ENCODE results near the gene ROR1. TPM values are rescaled to one million over a fixed set of nuclear protein-coding genes. Genes with fewer than 3 reads are reported as not detected.

The ROR1 gene
- total and polyA plus RNA-seq, 8 donors: 1.4 to 37.3 (median 14.6) TPM

DNA sequence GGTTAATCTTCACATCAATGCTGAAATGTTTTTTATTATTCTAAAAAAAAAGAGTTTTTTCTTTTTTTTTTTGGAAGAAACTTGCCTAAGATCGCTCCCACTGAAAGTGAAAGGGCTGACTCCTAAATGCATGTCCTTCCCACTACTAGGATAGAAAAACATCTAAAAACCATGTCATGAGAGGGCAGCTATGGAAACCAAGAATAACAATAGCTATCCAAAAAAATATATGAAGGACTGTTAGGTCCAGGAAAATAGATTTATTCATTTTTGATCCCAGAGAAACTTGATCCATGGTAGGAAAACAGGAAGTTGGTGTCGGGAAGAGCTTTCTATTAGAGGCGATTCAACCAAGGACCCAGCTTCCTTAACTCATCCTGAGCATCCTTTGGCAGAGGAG is 23.1 kb upstream of the ROR1 start:
- WGBS, 5 donors: 76 to 92% (median 79%) methylated on average over 3 of the region's 3 CpGs
- TF ChIP-seq EP300 (IDR thresholded peaks at IDR 0.05): no peak
- TF ChIP-seq, protein P1, sequence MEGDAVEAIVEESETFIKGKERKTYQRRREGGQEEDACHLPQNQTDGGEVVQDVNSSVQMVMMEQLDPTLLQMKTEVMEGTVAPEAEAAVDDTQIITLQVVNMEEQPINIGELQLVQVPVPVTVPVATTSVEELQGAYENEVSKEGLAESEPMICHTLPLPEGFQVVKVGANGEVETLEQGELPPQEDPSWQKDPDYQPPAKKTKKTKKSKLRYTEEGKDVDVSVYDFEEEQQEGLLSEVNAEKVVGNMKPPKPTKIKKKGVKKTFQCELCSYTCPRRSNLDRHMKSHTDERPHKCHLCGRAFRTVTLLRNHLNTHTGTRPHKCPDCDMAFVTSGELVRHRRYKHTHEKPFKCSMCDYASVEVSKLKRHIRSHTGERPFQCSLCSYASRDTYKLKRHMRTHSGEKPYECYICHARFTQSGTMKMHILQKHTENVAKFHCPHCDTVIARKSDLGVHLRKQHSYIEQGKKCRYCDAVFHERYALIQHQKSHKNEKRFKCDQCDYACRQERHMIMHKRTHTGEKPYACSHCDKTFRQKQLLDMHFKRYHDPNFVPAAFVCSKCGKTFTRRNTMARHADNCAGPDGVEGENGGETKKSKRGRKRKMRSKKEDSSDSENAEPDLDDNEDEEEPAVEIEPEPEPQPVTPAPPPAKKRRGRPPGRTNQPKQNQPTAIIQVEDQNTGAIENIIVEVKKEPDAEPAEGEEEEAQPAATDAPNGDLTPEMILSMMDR (IDR thresholded peaks at IDR 0.05): no peak
- no peak for TF ChIP-seq POLR2A (IDR thresholded peaks at IDR 0.05)
- TF ChIP-seq POLR2AphosphoS5 (IDR thresholded peaks at IDR 0.05): no peak
- intact Hi-C loops (cut with DNase I; ENCODE audit: low total_unique reads): no loop called here

DNA sequence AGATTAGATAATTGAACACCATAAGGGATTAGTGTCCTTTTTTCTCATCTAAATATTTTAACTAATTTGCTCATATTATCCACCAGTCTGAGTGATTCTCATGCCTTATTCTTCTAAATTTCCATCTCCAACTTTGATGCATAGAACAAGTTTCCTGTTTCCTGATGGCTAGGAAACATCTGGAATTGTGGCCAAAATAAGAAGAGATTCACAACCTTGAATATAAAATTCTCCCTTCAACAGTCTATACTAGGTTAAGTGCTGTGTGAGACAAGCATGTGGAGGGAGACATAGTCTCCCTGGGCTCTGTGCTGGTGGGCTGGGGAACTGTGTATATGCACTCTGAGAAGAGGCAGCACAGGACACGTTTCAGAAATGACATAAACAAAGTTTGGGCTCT is 21.6 kb upstream of the ROR1 start:
- Histone ChIP-seq H3K9me3 (no peaks in the 10 kb centered on the region), H3K36me3 (no peaks in the 10 kb centered on the region), H3K4me3 (no peak overlapping the region), H3K27me3 (no peaks in the 10 kb centered on the region), H3K4me1 (peaks cover 0 to 10% (median 3%) of the 10 kb centered on the region in 4 donors), H3K27ac (no peak overlapping the region)
- WGBS, 5 donors: 41 to 68% (median 63%) methylated on average over 1 of the region's 1 CpG
- TF ChIP-seq, protein P1 (IDR thresholded peaks at IDR 0.05): no peak
- no peak for TF ChIP-seq POLR2A (IDR thresholded peaks at IDR 0.05)
- no peak for TF ChIP-seq EP300 (IDR thresholded peaks at IDR 0.05)
- TF ChIP-seq POLR2AphosphoS5 (IDR thresholded peaks at IDR 0.05): no peak
- intact Hi-C loops (cut with DNase I; ENCODE audit: low total_unique reads): no loop called here
- DNase-seq: no peak

More for the DNA sequence above, 23.1 kb upstream of the ROR1 start:
- H3K4me1 ChIP-seq: peaks cover 0 to 11% (median 3%) of the 10 kb centered on the region in 4 donors
- no peak overlapping the region for H3K27ac ChIP-seq
- no peaks in the 10 kb centered on the region for H3K36me3 ChIP-seq
- no peak overlapping the region for H3K4me3 ChIP-seq
- DNase-seq: no peak
- H3K9me3 ChIP-seq: no peaks in the 10 kb centered on the region
- H3K27me3 ChIP-seq: no peaks in the 10 kb centered on the region

DNA sequence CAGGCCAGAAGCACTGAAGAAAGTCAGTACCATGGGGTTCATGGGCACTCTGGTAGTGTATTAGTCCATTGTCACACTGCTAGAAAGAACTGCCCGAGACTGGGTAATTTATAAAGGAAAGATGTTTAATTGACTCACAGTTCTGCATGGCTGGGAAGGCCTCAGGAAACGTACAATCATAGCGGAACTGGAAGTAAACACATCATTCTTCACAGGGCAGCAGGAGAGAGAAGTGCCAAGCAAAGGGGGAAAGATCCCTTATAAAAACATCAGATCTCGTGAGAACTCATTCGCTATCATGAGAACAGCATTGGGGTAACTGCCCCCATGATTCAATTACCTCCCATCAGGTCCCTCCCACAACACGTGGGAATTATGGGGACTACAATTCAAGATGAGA is 20.2 kb upstream of the ROR1 start:
- DNase-seq: no peak
- peaks cover 4 to 8% (median 6%) of the 10 kb centered on the region in 4 donors for H3K4me1 ChIP-seq
- H3K36me3 ChIP-seq: no peaks in the 10 kb centered on the region
- no peak for TF ChIP-seq POLR2A (IDR thresholded peaks at IDR 0.05)
- no peak for TF ChIP-seq EP300 (IDR thresholded peaks at IDR 0.05)
- TF ChIP-seq, protein P1 (IDR thresholded peaks at IDR 0.05): no peak
- TF ChIP-seq POLR2AphosphoS5 (IDR thresholded peaks at IDR 0.05): no peak
- H3K27me3 ChIP-seq: no peaks in the 10 kb centered on the region
- intact Hi-C loops (cut with DNase I; ENCODE audit: low total_unique reads): no loop called here
- no peak overlapping the region for H3K27ac ChIP-seq
- H3K9me3 ChIP-seq: no peaks in the 10 kb centered on the region
- 59 to 68% (median 64%) methylated on average over 6 of the region's 6 CpGs for WGBS, 5 donors
- no peak overlapping the region for H3K4me3 ChIP-seq

DNA sequence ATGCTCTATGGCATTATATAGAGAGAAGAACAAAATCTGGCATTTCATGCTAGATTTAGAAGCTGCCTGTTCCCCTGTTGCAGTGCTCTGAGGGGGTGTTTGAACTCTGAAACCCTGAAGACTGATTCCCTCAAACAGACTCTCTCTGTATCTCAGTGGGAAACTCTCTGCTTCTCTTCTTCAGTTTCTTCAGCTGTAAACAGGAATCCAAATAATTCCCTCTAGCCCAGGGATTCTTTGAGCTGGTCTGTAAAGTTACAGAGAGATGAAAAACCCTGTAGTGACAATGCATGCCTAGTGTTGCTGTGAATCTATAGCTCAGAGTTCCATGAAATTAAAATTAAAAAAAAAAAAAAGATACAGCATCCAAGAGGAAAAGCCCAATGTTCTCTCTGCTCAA is 17.0 kb upstream of the ROR1 start:
- Histone ChIP-seq H3K27ac (no peak overlapping the region), H3K4me3 (no peak overlapping the region), H3K4me1 (peaks cover 6 to 14% (median 9%) of the 10 kb centered on the region in 4 donors), H3K36me3 (no peaks in the 10 kb centered on the region), H3K27me3 (no peaks in the 10 kb centered on the region), H3K9me3 (no peaks in the 10 kb centered on the region)
- intact Hi-C loops (cut with DNase I; ENCODE audit: low total_unique reads): no loop called here
- no peak for DNase-seq
- TF ChIP-seq, protein P1 (IDR thresholded peaks at IDR 0.05): no peak
- TF ChIP-seq EP300 (IDR thresholded peaks at IDR 0.05) (no peak), POLR2AphosphoS5 (IDR thresholded peaks at IDR 0.05) (no peak), POLR2A (IDR thresholded peaks at IDR 0.05) (no peak)
